HG03196 (cell line): ENCODE data around the gene CHKA.

ENCODE experiments used
- ATAC-seq: cut with Tn5 transposase; IDR thresholded peaks from one replicate; pipeline ENCODE4 v1.9.1; 2021; ENCODE audit not compliant: unreplicated experiment

The CHKA gene

DNA sequence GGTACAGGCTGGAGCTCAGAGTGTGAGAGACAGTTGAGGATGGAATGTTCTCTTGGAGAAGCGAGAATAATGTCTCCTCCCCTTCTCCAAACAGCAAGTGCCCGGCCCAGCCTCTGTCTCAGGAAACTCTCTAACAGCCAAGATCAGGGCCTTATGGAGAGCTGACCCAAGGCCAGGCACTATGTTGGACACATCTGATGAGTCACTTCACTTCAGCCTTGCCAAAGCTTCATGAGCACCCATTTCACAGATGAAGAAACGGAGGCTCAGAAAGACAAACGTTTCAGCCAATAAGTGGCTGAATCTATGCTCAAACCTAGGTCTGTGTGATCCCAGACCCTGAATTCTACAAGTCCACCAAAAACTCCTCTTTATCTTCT is 22.1 kb upstream of the CHKA start:
- no peak for ATAC-seq

DNA sequence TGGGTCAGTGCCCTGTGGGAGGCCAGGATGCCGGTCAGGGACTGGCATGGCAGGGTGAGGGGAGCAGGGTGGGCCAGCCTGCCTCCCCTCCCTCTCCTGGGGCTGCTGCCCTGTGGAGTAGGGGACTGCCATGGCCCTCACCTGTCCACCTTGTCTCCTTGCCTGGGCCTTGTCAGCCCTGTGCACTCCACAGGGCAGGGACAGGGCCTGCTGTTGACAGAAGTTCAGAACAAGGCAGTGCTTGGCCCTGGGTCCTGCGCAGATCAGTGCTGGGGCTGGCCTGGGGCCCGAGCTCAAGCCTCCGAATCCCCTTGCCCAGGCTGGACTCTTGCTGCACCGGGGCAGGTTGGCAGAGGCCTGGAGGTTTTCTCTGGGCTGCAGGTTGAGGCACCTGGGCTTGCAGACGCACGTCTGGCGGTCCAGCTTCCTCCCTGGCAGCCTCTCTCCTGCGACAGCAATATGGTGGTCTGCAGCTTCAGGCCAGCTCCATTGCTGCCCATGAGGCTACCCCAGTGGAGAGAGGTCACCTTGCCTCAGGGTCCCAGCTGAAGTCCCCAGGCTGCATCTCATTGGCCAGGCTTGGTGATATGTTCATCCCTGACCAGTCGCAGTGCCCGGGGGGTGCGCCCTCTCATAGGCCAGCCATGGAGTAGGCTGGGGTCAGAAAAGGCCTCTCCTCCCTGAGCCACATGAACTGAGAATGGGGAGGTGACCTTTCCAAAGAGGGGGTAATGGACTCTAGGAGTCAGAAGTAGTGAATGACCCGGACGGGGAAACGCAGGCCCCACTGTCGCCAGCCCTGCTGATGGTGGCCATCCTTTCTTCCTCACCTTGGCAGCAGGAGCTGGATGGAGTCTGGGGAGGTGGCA is 21.5 kb upstream of the CHKA start:
- ATAC-seq, result no peak

DNA sequence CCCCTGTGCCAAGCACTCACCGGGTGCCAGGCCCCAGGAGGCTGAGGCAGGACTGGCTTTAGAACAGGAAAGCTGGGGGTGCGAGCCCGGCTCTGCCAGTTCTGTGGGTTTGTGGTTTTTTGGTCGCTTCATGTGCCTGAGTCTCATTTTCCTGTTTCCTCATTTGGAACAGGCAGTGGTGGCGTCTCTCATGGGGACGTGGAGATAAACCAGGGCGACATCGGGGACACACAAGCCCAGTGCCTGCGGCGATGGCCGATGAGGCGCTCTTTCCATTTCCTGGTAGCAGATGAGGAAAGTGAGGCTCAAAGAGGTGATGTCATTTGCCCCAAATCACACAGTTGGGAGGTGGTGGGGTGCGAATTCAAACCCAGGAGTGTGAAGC is 20.8 kb upstream of the CHKA start:
- ATAC-seq, result no peak

DNA sequence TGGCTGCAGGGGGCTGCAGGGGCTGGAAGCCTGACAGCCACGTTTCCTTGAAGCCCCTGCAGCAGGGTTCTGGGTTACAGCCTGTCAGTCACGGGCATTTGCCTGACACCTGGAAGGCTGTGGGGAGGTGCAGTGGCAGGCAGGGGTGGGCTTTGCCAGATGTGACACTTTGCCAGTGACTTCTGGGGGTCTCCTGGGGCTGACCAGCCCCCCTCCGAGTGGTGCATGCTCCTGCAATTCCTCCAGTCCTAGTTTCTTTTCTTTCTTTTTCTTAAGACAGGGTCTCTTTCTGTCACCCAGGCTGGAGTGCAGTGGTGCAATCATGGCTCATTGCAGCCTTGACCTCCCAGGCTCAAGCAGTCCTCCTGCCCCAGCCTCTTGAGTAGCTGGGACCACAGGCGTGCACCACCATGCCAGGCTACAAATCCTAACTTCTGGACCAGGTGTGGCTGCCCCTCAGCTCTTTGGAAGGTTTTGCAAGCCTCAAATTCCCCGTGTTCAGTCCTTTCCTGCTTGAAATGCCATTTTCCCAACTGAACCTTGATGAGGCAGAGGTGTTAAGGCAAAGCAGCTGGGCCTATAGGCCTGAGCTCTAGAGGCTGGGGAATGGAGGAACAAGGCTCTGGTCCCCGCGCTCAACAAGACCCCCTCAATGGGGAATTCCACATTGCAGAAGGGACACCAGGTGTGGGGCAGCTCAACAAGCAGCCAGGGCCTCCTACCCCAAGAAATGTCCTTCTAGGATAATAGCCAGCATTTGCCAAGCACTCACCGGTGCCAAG is 20.2 kb upstream of the CHKA start:
- ATAC-seq, result no peak

DNA sequence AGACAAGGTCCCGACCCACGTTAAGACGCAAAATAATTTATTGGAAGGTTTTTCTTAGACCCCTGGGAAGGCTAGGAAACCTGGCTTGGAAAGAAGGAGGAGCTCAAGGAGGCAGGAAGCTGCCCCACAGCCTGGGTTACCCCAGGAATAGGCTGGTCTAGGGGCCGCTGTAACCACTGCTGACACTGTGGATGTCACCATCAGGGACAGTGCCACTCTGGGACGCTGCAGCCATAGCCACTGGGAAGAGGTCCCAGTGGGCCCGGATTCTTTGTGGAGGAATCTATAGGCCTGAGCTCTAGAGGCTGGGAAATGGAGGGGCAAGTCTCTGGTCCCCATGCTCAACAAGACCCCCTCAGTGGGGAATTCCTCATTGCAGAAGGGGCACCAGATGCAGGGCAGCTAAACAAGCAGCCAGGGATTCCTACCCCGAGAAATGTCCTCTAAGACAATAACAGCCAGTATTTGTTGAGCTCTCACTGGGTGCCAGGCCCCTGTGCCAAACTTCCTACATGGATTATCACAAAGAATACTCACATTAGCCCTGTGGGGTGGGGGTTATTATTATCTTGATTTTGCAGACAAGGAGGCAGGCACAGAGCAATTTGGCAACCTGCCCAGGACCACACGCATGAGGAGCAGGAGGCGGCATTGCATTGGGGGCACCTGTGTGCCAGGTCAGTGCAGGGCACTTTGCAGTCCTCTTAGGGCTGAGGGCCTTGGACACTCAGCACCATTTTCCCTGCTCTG is 19.5 kb upstream of the CHKA start:
- no peak for ATAC-seq

DNA sequence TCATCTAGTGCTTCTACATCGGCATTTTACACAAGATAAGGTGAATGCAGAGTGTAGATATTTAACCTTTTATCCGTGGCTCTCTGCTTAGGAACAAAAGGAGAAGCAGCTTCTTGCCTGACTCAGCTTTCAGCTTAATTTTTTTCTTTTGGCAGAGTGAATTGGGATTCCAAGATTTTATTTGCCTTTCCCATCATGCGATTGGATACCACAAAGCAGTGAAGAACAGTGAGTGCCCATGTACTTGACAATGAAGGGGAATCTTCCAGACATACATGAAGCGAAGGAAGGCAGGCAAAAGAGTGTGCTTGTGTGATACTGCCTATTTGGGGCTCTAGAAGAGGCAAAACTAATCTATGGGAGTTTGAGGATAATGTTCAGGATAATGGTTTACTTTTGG is 17.0 kb upstream of the CHKA start:
- no peak for ATAC-seq

DNA sequence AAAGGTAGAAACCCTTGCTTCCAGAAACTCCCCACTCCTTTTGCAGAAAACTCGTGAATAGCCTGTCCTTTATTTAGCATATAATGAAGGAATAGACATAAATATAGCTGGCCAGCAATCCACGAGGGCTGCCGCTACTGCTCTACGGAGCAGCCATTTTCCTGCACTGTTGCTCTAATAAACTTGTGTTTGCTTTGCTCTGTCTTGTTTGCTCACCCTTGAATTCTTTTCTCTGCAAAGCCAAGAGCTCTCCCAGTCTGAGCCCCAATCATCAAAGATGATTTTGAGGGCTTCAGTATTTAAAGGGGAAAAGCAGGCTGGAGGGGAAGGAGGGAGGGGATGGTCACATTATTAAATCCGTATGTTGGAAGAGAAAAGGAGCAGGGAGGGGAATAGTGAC is 16.6 kb upstream of the CHKA start:
- no peak for ATAC-seq

DNA sequence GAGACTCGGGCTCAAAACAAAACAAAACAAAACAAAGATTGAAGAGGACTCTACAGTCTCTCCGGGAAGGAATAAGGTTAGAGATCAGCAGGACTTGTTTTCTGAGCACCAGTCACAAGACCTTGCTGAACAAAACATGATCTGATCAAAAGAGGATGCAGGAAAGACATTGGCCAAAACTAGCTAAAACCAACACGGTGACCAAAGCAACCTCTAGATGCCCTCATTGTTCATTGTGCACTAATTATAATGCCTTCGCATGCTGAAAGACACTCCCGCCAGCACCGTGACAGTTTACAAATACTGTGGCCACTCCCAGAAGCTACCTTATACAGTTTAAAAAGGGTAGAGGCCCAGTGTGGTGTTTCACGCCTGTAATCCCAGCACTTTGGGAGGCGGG is 15.7 kb upstream of the CHKA start:
- ATAC-seq, result no peak

DNA sequence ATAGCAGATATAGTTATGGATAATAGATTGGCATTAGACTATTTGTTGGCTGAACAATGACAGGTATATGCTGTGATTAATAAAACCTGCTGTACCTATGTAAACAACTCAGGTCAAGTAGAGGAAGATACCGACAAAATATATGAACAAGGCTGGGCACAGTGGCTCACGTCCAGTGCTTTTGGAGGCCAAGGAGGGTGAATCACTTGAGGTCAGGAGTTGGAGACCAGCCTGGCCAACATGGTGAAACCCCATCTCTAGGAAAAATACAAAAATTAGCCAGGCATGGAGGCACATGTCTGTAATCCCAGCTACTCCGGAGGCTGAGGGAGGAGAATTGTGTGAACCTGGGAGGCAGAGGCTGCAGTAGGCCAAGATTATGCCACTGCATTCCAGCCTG is 14.0 kb upstream of the CHKA start:
- ATAC-seq, result no peak

DNA sequence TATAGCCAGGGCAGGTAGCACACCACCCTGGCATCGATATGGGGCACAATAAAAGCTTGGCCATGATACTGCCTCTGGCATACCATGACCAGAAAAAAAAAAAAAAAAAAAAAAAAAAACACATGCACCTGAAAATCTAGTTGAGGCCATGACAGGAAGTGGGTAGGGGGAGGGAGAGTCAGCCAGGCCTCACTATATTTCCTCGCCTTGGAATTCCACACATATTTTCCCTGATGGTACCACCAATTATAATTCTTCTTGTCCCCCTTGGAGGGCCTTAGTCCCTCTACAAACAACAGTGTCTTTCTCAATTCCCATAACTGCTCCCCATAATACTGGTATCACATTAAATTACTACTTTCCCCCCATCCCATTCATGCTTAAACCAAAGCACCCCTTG is 12.6 kb upstream of the CHKA start:
- no peak for ATAC-seq

DNA sequence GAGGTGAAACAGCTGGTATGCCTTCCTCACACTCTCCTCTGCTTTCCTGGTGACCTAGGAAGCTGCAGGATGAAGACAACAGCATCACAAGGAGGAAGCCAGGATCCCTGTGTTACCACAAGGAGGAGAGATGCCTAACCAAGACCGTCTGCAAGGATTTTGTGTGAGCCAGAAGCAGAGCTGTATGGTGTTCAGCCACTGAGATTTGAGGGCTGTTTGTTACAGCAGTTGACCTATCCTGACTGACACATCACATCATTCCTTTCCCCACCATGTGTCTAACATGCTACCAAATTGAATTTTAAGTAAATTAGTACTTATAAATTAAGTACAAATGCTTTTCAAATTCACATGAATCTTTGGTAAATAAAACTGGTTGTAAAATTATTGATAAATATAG is 8.9 kb upstream of the CHKA start:
- no peak for ATAC-seq

DNA sequence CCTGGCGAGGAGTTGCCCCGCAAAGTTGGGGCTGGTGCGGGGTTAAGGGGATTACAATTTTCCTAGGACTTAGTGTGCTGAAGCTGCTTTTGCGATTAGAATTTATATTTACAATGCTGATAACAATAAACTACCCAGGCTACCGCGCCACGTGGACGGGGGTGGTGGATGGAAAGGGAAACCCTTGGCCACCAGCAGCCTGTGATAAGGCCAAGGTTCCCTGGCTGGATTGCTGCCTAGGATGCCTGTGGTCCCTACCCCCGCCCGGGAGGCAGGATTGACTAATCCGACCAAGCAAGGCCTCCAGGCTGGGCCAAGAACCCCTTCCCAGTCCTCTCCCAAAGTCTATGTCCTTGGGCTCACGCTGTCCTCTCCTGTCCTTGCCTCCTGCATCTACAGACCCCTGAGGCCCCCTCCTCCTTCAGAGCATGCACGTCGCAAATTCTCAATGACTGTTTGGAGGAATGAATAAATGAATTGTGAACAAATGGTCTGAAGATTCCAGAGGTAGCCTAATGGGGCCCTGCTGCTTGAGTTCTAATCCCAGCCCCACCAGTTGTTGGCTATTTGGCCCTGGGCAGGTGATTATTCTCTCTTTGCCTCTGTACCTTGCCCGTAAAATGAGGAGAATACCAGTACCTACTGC is 7.6 kb upstream of the CHKA start:
- no peak for ATAC-seq

DNA sequence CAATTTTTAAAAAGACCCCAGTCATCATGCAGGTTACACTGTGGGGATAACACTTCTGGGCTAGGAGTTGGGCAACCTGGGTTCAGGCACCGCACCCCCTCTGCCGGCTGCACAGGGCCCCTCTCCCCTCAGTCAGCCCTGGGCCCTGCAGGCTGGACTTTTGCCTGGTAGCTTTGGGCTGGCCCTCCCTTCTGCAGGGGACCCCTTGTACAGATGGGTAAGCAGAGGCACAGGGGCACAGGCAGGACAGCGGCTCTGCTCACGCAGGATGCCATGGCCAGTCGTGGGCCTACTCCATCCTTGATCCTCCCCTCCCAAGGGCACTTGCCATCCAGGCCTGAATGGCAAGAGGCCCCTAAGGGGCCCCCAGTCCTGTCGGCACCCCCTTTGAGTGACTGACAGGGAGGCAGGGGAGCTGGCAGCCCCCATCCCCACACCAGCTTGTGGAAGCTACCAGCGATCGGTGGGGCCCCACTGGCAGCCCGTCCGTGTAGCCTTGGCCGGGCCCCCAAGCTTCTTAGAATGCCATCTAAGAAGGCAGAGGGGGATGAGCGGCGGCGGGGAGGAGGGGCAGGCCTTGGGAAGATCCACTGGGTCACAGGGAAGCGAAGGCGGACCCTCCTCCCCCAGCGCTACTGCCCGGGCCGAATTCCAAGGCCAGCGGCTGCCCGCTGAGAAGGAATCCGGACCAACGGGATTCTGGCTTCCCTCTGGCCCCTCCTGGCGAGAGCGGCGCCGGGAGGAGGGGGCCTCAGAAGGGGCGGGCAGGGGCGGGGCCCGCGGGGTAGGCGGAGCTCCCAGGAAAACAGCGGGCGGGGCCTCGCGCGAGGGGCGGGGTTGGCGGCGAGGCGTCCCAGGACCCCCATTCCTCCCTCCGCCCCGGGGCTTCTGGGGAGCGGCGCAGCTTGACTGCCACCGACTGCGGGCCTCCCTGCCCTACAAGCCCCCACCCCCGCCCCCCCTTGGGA is 6.8 kb upstream of the CHKA start:
- ATAC-seq, result no peak

DNA sequence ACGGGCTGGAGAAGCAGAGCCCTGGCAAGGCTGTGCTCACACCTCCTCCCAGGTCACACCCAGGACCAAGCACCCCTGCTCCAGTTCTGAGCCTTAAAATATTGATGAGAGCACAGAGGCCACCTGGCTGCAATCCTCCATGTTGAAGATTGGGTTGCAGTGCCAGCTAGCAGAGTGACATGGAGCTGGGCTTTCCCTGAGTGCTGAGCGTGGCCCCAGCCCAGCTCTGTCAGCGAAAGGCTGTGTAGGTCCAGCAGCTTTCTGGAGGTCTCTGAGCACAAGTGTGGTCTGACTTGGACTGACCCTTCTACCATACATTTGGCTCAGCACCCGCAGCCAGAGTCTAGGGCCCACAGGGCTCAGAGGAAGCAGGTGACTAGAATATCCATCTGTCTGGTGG is 4.0 kb upstream of the CHKA start:
- no peak for ATAC-seq

DNA sequence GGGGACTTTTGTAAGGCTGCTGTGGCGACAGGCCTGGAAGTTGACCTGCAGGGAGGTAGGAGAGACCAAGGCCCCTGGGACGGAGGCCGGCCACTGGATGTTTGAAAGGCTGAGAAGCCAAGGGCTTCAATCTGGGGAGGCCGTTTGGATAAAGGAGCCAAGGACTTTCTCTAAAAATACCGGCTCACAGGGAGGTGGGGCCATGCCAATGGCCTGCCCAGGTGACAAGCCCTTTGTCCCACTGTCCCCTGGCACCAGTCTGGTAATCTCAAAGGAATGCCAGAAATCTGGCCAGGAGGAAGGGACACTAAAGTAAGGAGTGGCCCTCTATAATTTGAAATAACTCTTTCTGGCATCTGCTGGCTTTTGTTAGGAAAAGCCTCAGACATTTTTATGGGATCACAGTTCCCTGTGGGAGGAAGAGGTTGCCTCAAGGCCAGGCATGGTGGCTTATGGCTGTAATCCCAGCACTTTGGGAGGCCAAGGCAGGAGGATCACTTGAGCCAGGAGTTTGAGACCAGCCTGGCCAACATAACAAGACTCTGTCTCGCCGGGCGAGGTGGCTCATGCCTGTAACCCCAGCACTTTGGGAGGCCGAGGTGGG is 1.9 kb upstream of the CHKA start:
- no peak for ATAC-seq

DNA sequence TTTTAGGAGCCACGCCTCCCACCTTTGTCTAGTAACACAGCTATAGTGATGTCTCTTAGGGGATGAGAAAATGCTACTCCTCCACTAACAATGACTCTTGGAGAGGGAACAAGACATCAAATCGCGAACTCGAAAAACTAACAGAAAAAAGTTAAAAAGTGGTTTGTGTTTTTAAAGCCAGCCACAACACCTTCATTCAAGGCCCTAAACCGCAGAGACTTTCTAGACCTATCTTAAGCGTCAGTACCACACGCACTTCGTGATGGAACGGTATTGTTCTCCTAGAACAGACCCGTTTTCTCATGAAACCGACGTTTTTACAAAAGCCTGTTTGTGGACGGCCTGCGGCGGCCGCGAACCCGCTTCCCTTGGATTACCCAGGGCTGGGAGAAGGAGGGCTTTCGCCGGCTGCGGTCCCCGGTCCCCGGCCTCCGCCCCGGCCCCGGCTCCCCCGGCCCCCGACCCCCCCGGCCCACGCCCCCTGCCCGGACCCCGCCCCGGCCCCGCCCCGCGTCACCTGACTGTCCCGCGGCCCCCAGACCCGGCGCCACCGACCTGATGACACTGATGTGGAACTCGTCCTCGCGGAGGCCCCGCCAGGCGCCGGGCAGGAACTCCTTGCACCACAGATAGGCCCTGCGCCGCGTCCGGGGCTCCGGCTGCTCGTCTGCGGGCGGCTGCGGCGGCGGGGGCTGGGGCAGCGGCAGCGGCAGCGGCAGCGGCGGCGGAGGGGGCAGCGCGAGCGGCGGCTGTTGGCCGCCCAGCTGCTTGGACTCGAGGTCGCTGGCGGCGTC is 718 bp downstream of the CHKA start:
- ATAC-seq, result peak; percentile 25

DNA sequence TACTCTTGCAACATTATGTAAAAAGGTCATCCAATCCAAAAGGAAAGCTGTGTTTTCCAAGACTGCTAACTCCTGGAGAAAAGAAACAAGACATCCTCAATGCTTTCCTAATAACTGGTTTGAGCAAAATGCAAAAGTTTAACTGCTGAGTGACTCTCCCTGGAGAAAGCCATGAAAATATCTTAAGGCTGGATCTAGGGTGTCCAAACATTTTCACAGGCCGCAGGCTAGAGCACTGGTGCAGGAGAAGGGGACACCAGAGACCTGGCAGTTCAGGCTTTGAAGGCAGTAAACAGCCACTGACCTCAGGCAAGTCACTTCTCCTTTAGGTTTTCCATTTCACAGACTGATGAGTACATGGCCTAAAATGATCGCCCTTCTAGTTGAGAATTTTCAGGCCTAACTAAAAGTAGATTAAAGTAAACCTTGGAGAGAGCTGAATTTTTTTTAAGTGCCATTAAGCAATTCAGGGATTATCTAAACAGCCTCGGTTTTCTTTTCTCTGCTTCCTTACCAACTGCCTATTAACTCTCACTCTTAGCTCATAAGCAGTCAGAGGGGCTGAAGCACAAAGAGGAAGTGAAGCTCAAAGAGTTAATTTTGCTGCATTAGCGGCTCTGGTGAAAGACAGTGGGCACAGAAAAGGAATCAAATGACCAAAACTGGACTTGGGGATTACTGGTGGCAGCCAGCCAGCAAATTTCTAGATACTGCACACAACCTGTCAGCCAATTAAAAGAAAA is 2.3 kb downstream of the CHKA start:
- no peak for ATAC-seq

DNA sequence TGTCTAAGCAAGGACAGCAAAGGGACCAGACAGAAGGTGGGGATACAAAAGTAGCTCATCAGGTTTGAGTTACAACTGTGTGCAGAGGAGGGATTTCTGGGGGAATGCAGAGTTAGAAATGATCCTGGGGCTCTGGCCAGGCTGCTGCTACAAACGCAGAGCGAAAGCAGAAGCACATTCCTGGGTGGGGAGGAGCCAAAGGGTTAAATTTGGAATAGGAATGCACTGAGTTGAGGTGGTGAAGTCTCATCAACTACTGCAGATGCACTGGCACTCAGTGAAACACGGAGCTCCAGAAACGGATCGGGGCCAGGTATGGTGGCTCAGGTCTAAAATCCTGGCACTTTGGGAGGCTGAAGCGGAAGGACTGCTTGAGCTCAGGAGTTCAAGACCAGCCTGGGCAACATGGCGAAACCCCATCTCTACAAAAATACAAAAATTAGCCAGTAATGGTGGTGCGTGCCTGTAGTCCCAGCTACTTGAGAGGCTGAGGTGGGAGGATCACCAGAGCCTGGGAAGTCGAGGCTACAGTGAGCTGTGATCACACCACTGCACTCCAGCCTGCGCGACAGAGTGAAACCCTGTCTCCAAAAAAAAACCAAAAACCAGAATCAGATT is 3.2 kb downstream of the CHKA start:
- ATAC-seq, result no peak
